HCT116 (cell line): ENCODE measurements around the gene CSNK2A2. TPM values are rescaled to one million over a fixed set of nuclear protein-coding genes. Genes with fewer than 3 reads are reported as not detected.

Experiments
- ATAC-seq: fragments of 200-7000 bp; cut with Tn5 transposase; 2 replicates; pipeline ENCODE4 v1.9.1; 2020; ENCODE audit warnings: mild to moderate bottlenecking, moderate library complexity
- BruUV-seq: library from RNA; stranded (reverse); fragments of 400-500 nt; replicated peaks from 2 replicates; lab custom pipeline; 2021; lab: Mats Ljungman, UMichigan
- CTCF ChIA-PET: fragments of 300-600 bp; sonication (Branson Sonifier 250); formaldehyde crosslinking; loops from one replicate; lab custom pipeline; 2021; ENCODE audit warnings: antibody characterized with exemption; lab: Charles Lee
- POLR2A ChIA-PET: fragments of 300-600, 350-600 bp; sonication (Branson Sonifier 250); formaldehyde crosslinking; loops from one replicate; lab custom pipeline; 2021; ENCODE audit warnings: antibody characterized with exemption; lab: Charles Lee
- RAD21 ChIA-PET, 2 experiments: fragments of 300-600 bp; sonication (Branson Sonifier 250); formaldehyde crosslinking; loops; one replicate each; lab custom pipeline; 2023; ENCODE audit warnings: low total read pairs in 2 of 2; ENCODE audit not compliant: uncharacterized antibody in 2 of 2, unreplicated experiment in 2 of 2, low non-redundant PET in 1 of 2; lab: Charles Lee
- DNase-seq: peaks from one replicate; pipeline ENCODE4 v3.0.0-alpha.2; 2010; ENCODE audit warnings: low read depth, low spot score
- H2AFZ ChIP-seq: fragments of 200-600 bp; shearing (Covaris generic), sonication (generic); 2 replicates; pipeline ENCODE4 v1.6.1; 2017; ENCODE audit warnings: low read depth, mixed run types, mixed read lengths, antibody characterized with exemption, low read length; ENCODE audit not compliant: poor library complexity, severe bottlenecking
- H3K27ac ChIP-seq: 2 replicates; pipeline ENCODE4 v1.5.1; 2012; ENCODE audit warnings: low read depth, low read length
- H3K27me3 ChIP-seq: fragments of 200-600 bp; sonication (generic); 2 replicates; pipeline ENCODE4 v1.6.1; 2016; ENCODE audit warnings: mixed run types, low read length, mixed read lengths; ENCODE audit not compliant: insufficient read depth
- H3K36me3 ChIP-seq, 2 experiments: fragments of 200-500 bp in 1 of 2; fragments of 200-600 bp in 1 of 2; sonication (Bioruptor generic) in 1 of 2; sonication (generic) in 1 of 2; 2 replicates each; pipeline versions ENCODE4 v1.5.1 to v1.6.1; 2014 to 2016; ENCODE audit warnings: low read length in 2 of 2, inconsistent platforms in 1 of 2, mixed read lengths in 1 of 2, mixed run types in 1 of 2; ENCODE audit not compliant: insufficient read depth in 2 of 2, control insufficient read depth in 1 of 2
- H3K4me1 ChIP-seq, 2 experiments: fragments of 200-600 bp in 1 of 2; sonication (generic) in 1 of 2; 2 replicates each; pipeline versions ENCODE4 v1.5.1 to v1.6.1; 2012 to 2017; ENCODE audit warnings: low read length in 2 of 2, inconsistent platforms in 1 of 2, mild to moderate bottlenecking in 1 of 2, mixed read lengths in 1 of 2, mixed run types in 1 of 2, moderate library complexity in 1 of 2; ENCODE audit not compliant: insufficient read depth in 2 of 2, control insufficient read depth in 1 of 2
- H3K4me2 ChIP-seq: fragments of 200-600 bp; sonication (generic); 2 replicates; pipeline ENCODE4 v1.6.1; 2017; ENCODE audit warnings: mixed run types, low read length, mixed read lengths
- H3K4me3 ChIP-seq, 2 experiments: fragments of 200-600 bp in 1 of 2; sonication (generic) in 1 of 2; replicated peaks in 1 of 2; 2 replicates each; pipeline ENCODE4 v1.5.1; 2011 to 2016; ENCODE audit warnings: low read length in 2 of 2, control low read depth in 1 of 2, low read depth in 1 of 2, mild to moderate bottlenecking in 1 of 2, mixed read lengths in 1 of 2, mixed run types in 1 of 2
- H3K79me2 ChIP-seq: fragments of 200-600 bp; sonication (generic); 2 replicates; pipeline ENCODE4 v1.6.1; 2017; ENCODE audit warnings: mild to moderate bottlenecking, mixed run types, low read length, moderate library complexity, mixed read lengths; ENCODE audit not compliant: insufficient read depth
- H3K9ac ChIP-seq: fragments of 200-600 bp; sonication (generic); 2 replicates; pipeline ENCODE4 v1.6.1; 2016; ENCODE audit warnings: low read length, mixed read lengths
- H3K9me2 ChIP-seq: fragments of 200-600 bp; sonication (generic), shearing (Covaris generic); 2 replicates; pipeline ENCODE4 v1.6.1; 2017; ENCODE audit warnings: mixed run types, mild to moderate bottlenecking, moderate library complexity; ENCODE audit not compliant: insufficient read depth
- H3K9me3 ChIP-seq, 2 experiments: fragments of 200-500 bp in 1 of 2; fragments of 200-600 bp in 1 of 2; sonication (Bioruptor generic) in 1 of 2; sonication (generic) in 1 of 2; 2 replicates each; pipeline ENCODE4 v1.6.1; 2014 to 2017; ENCODE audit warnings: low read length in 2 of 2, mixed read lengths in 2 of 2, inconsistent platforms in 1 of 2, low read depth in 1 of 2, mild to moderate bottlenecking in 1 of 2, mixed run types in 1 of 2, moderate library complexity in 1 of 2; ENCODE audit not compliant: control insufficient read depth in 1 of 2, insufficient read depth in 1 of 2
- H4K20me1 ChIP-seq: fragments of 200-600 bp; sonication (generic), shearing (Covaris generic); 2 replicates; pipeline ENCODE4 v1.6.1; 2017; ENCODE audit warnings: mixed run types, mild to moderate bottlenecking, moderate library complexity; ENCODE audit not compliant: insufficient read depth
- ATF3 ChIP-seq: IDR thresholded peaks from 2 replicates; pipeline ENCODE4 v1.6.1; 2012
- CBX3 ChIP-seq: IDR thresholded peaks from 2 replicates; pipeline ENCODE4 v1.6.1; 2012; ENCODE audit warnings: low read depth
- CEBPB ChIP-seq: IDR thresholded peaks from 2 replicates; pipeline ENCODE4 v1.6.1; 2012; ENCODE audit warnings: low read depth
- CTCF ChIP-seq, 3 experiments: fragments of 200-600 bp in 1 of 3; sonication (generic) in 1 of 3; IDR thresholded peaks in 2 of 3; conservative IDR thresholded peaks in 1 of 3; 2 replicates each; pipeline ENCODE4 v1.5.1; 2012 to 2017; ENCODE audit warnings: low read depth in 2 of 3, low read length in 2 of 3, antibody characterized with exemption in 1 of 3, borderline replicate concordance in 1 of 3, control low read depth in 1 of 3, mild to moderate bottlenecking in 1 of 3, mixed read lengths in 1 of 3, mixed run types in 1 of 3, moderate library complexity in 1 of 3; ENCODE audit not compliant: insufficient read depth in 1 of 3
- ELF1 ChIP-seq: IDR thresholded peaks from 2 replicates; pipeline ENCODE4 v1.6.1; 2012; ENCODE audit warnings: low read depth, borderline replicate concordance
- JUND ChIP-seq: IDR thresholded peaks from 2 replicates; pipeline ENCODE4 v1.6.1; 2012
- MAX ChIP-seq: IDR thresholded peaks from 2 replicates; pipeline ENCODE4 v1.6.1; 2012
- POLR2A ChIP-seq: IDR thresholded peaks from 2 replicates; pipeline ENCODE4 v1.7.0; 2011; ENCODE audit warnings: borderline replicate concordance; ENCODE audit not compliant: insufficient read depth, insufficient read length; ENCODE audit errors: extremely low read depth
- POLR2AphosphoS5 ChIP-seq: IDR thresholded peaks from 2 replicates; pipeline ENCODE4 v1.6.1; 2011; ENCODE audit warnings: mild to moderate bottlenecking, low read depth, low read length, moderate library complexity
- RAD21 ChIP-seq: IDR thresholded peaks from 2 replicates; pipeline ENCODE4 v1.6.1; 2012; ENCODE audit warnings: low read depth, mild to moderate bottlenecking
- REST ChIP-seq: IDR thresholded peaks from 2 replicates; pipeline ENCODE4 v1.6.1; 2012; ENCODE audit warnings: low read depth
- SIN3A ChIP-seq: IDR thresholded peaks from 2 replicates; pipeline ENCODE4 v1.6.1; 2012; ENCODE audit warnings: low read depth
- SP1 ChIP-seq: IDR thresholded peaks from 2 replicates; pipeline ENCODE4 v1.6.1; 2012; ENCODE audit warnings: low read depth
- TCF7L2 ChIP-seq: IDR thresholded peaks from 2 replicates; pipeline ENCODE4 v1.7.0; 2011; ENCODE audit warnings: borderline replicate concordance, inconsistent platforms; ENCODE audit not compliant: insufficient read depth, insufficient read length; ENCODE audit errors: extremely low read depth
- ZBTB33 ChIP-seq: IDR thresholded peaks from 2 replicates; pipeline ENCODE4 v1.6.1; 2011; ENCODE audit warnings: mild to moderate bottlenecking, low read length, moderate library complexity; ENCODE audit not compliant: insufficient replicate concordance; ENCODE audit errors: extremely low read depth
- ZNF274 ChIP-seq: fragments of 200-500 bp; sonication (Bioruptor generic); IDR thresholded peaks from 2 replicates; pipeline ENCODE4 v1.6.1; 2014; ENCODE audit warnings: mild to moderate bottlenecking, low read depth, low read length, inconsistent platforms
- intact Hi-C: fragments of 100-400 bp; cut with micrococcal nuclease; formaldehyde crosslinking; loops from 2 replicates; pipeline ENCODE4 v1.10.0; 2022
- total RNA-seq: library from RNA; stranded (reverse); gene quantifications from one replicate; pipeline ENCODE4 v1.2.1, GENCODE V29; 2021; ENCODE audit not compliant: unreplicated experiment

Gene CSNK2A2
- total RNA-seq, 1 experiment from 2014 or later = 97.7 TPM

GRCh38 chr16:58211846-58212245 is 13.9 kb upstream of the CSNK2A2 start:
- H3K27ac ChIP-seq = no peak overlapping the region

GRCh38 chr16:58211245-58211644 is 13.3 kb upstream of the CSNK2A2 start:
- H2AFZ ChIP-seq = no peak overlapping the region
- DNase-seq (no peak), ATAC-seq (no peak)
- H3K36me3 ChIP-seq = no peaks in the 10 kb centered on the region
- no peaks in the 10 kb centered on the region for H4K20me1 ChIP-seq
- BruUV-seq = no TSS peak
- H3K4me3 ChIP-seq = no peak overlapping the region
- H3K4me1 ChIP-seq = no peaks in the 10 kb centered on the region; a peak in 1 of 4 replicates
- intact Hi-C loops = no loop called here
- H3K9ac ChIP-seq = no peak overlapping the region
- H3K9me2 ChIP-seq = no peaks in the 10 kb centered on the region
- H3K27me3 ChIP-seq = no peaks in the 10 kb centered on the region
- H3K27ac ChIP-seq = no peak overlapping the region
- ChIA-PET POLR2A (no interaction called here), RAD21 (no interaction called here), CTCF (no interaction called here)
- no peaks in the 10 kb centered on the region for H3K9me3 ChIP-seq
- H3K4me2 ChIP-seq = no peak overlapping the region
- no peaks in the 10 kb centered on the region for H3K79me2 ChIP-seq
- TF ChIP-seq RAD21 (no peak), ZBTB33 (no peak), POLR2A (no peak), MAX (no peak), CTCF (IDR thresholded peaks at IDR 0.05 in 2 of 3, conservative IDR thresholded peaks at IDR 0.05 in 1 of 3; ENCODE audit: borderline replicate concordance in 1 of 3, insufficient read depth in 1 of 3, low read depth in 2 of 3, low read length in 2 of 3) (no peak), POLR2AphosphoS5 (no peak), ATF3 (no peak), CBX3 (no peak), REST (no peak)

More at GRCh38 chr16:58211846-58212245, 13.9 kb upstream of the CSNK2A2 start:
- intact Hi-C loops = no loop called here
- H4K20me1 ChIP-seq = no peaks in the 10 kb centered on the region
- ChIA-PET RAD21 (no interaction called here), POLR2A (no interaction called here), CTCF (no interaction called here)
- H3K9ac ChIP-seq = no peak overlapping the region
- no peaks in the 10 kb centered on the region; a peak in 1 of 4 replicates for H3K4me1 ChIP-seq
- no peak for DNase-seq
- no peaks in the 10 kb centered on the region for H3K27me3 ChIP-seq
- no peak for ATAC-seq
- TF ChIP-seq CBX3 (no peak), SIN3A (no peak), TCF7L2 (no peak), JUND (no peak), ELF1 (no peak), CEBPB (no peak), ZNF274 (no peak), SP1 (no peak)
- H3K79me2 ChIP-seq = no peaks in the 10 kb centered on the region
- H2AFZ ChIP-seq = no peak overlapping the region
- no TSS peak for BruUV-seq
- no peaks in the 10 kb centered on the region for H3K36me3 ChIP-seq
- H3K4me3 ChIP-seq = no peak overlapping the region
- H3K9me2 ChIP-seq = no peaks in the 10 kb centered on the region
- H3K9me3 ChIP-seq = no peaks in the 10 kb centered on the region
- no peak overlapping the region for H3K4me2 ChIP-seq
